ENCODE measurements around the gene KAT8.
A peak's percentile ranks its signal among the peaks of the same experiment; 100 is the strongest.

KAT8 gene

GRCh38 chr16:31108035-31108793 lies 9.2 kb upstream of the KAT8 start, which contains the start of gene BCKDK:
BCKDK (plus strand) TSS chr16:31108386; CDS start chr16:31109224, 838 bp downstream.
- DNase-seq, result peak; percentile 90

- DNase-seq, result peak; percentile 31
Measured at GRCh38 chr16:31108794-31109558, 8.5 kb upstream of the KAT8 start.

GRCh38 chr16:31109622-31110021 lies 7.8 kb upstream of the KAT8 start:
- no peak for DNase-seq

- no peak for DNase-seq
Measured at GRCh38 chr16:31110106-31111034, 7.1 kb upstream of the KAT8 start.

GRCh38 chr16:31111881-31112466 lies 5.5 kb upstream of the KAT8 start:
- no peak for DNase-seq

- DNase-seq, result no peak
Measured at GRCh38 chr16:31112711-31113110, 4.8 kb upstream of the KAT8 start.

- peak; percentile 83 for DNase-seq
Measured at GRCh38 chr16:31113121-31114120, 4.0 kb upstream of the KAT8 start.

GRCh38 chr16:31114468-31114867 lies 3.0 kb upstream of the KAT8 start:
- no peak for DNase-seq

- no peak for DNase-seq
Measured at GRCh38 chr16:31118223-31119155, 1.0 kb downstream of the KAT8 start.

- DNase-seq, result no peak
Measured at GRCh38 chr16:31120129-31120528, 2.7 kb downstream of the KAT8 start.

- no peak for DNase-seq
Measured at GRCh38 chr16:31125844-31126243, 8.4 kb downstream of the KAT8 start.

GRCh38 chr16:31127182-31127581 lies 9.7 kb downstream of the KAT8 start:
- DNase-seq, result no peak

- DNase-seq, result peak; percentile 98
Measured at GRCh38 chr16:31128711-31129567, 11.5 kb downstream of the KAT8 start.

GRCh38 chr16:31129568-31130335 lies 12.3 kb downstream of the KAT8 start:
- peak; percentile 50 for DNase-seq

GRCh38 chr16:31130336-31130891 lies 12.9 kb downstream of the KAT8 start:
- DNase-seq, result peak; percentile 73

GRCh38 chr16:31130899-31131298 lies 13.4 kb downstream of the KAT8 start:
- no peak for DNase-seq

- DNase-seq, result no peak
Measured at GRCh38 chr16:31131416-31131815, 14.0 kb downstream of the KAT8 start.

- no peak for DNase-seq
Measured at GRCh38 chr16:31131841-31132271, 14.4 kb downstream of the KAT8 start.

Data from hematopoietic multipotent progenitor cell treated with erythropoietin and hydrocortisone succinate and interleukin-3 and kit ligand, for 4 days (in vitro differentiated cells).